HG03196 (cell line): Measurements from ENCODE around the gene ZCCHC14.
"Not testable (repeated sequence)": the region's sequence is repeated elsewhere in the genome, so short reads cannot be mapped to it uniquely, and the experiment has no call there.

Experiments
- ATAC-seq: cut with Tn5 transposase; IDR thresholded peaks from one replicate; pipeline ENCODE4 v1.9.1; 2021; ENCODE audit not compliant: unreplicated experiment

The ZCCHC14 gene

GRCh38 chr16:87497767-87498290, 5.0 kb upstream of the ZCCHC14 start:
- ATAC-seq = not testable (repeated sequence)

- ATAC-seq = not testable (repeated sequence)
Measured at GRCh38 chr16:87497023-87497766, 4.4 kb upstream of the ZCCHC14 start.

GRCh38 chr16:87496447-87496801, 3.6 kb upstream of the ZCCHC14 start:
- peak; percentile 36 for ATAC-seq

GRCh38 chr16:87495578-87496446, 3.0 kb upstream of the ZCCHC14 start:
- ATAC-seq = no peak

GRCh38 chr16:87493608-87494280, 920 bp upstream of the ZCCHC14 start:
- no peak for ATAC-seq

- ATAC-seq = no peak
Measured at GRCh38 chr16:87492291-87492630, 563 bp downstream of the ZCCHC14 start.

GRCh38 chr16:87491522-87492290, 1.1 kb downstream of the ZCCHC14 start:
- no peak for ATAC-seq

GRCh38 chr16:87490799-87491521, 1.9 kb downstream of the ZCCHC14 start:
- not testable (repeated sequence) for ATAC-seq

GRCh38 chr16:87490096-87490798, 2.6 kb downstream of the ZCCHC14 start:
- ATAC-seq = no peak

- ATAC-seq = no peak
Measured at GRCh38 chr16:87489434-87490045, 3.3 kb downstream of the ZCCHC14 start.

- ATAC-seq = not testable (repeated sequence)
Measured at GRCh38 chr16:87488960-87489359, 3.9 kb downstream of the ZCCHC14 start.

- ATAC-seq = no peak
Measured at GRCh38 chr16:87487361-87487924, 5.4 kb downstream of the ZCCHC14 start.

- ATAC-seq = no peak
Measured at GRCh38 chr16:87486713-87487247, 6.0 kb downstream of the ZCCHC14 start.

- no peak for ATAC-seq
Measured at GRCh38 chr16:87486282-87486681, 6.5 kb downstream of the ZCCHC14 start.

GRCh38 chr16:87485792-87486191, 7.0 kb downstream of the ZCCHC14 start:
- ATAC-seq = not testable (repeated sequence)

GRCh38 chr16:87484487-87485331, 8.1 kb downstream of the ZCCHC14 start:
- no peak for ATAC-seq

- ATAC-seq = no peak
Measured at GRCh38 chr16:87483481-87483880, 9.3 kb downstream of the ZCCHC14 start.
